Measurements from ENCODE around the gene KRTAP4-11. TPM values are rescaled to one million over a fixed set of nuclear protein-coding genes. Genes with fewer than 3 reads are reported as not detected.
"Not testable (repeated sequence)": the region's sequence is repeated elsewhere in the genome, so short reads cannot be mapped to it uniquely, and the experiment has no call there.

KRTAP4-11 gene
- total RNA-seq, 6 experiments from 2014 or later: not detected

DNA sequence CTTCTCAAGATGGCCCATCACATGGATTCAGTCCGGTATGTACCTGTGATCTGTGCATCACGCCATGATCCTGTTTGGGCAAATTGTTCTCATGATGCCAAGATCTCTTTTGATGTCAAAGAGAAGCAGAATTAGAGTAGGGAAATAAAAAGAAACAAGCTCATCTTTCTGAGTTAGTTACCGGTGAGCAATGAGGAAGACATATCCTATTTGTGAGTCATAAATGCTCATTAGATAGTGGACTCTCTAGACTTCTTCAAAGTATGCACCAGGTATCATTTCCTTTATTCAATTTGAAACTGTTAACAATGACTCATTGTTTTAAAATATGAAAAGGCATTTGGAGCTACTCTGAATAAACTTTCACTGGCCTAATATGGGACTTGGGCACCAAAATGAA, 13.8 kb upstream of the KRTAP4-11 start:
- peaks cover 10% of the 10 kb centered on the region for H3K9me3 Mint-ChIP-seq
- peaks cover 26% of the 10 kb centered on the region for H3K36me3 Mint-ChIP-seq (ENCODE audit: low read depth)
- peak overlapping the region; percentile 16; the same call in 1 of the 2 replicates for H3K4me3 Mint-ChIP-seq
- peaks cover 49% of the 10 kb centered on the region for H3K4me1 Mint-ChIP-seq (ENCODE audit: low read depth)
- H3K27ac Mint-ChIP-seq: peak overlapping the region; percentile 85
- TF ChIP-seq, protein P1, sequence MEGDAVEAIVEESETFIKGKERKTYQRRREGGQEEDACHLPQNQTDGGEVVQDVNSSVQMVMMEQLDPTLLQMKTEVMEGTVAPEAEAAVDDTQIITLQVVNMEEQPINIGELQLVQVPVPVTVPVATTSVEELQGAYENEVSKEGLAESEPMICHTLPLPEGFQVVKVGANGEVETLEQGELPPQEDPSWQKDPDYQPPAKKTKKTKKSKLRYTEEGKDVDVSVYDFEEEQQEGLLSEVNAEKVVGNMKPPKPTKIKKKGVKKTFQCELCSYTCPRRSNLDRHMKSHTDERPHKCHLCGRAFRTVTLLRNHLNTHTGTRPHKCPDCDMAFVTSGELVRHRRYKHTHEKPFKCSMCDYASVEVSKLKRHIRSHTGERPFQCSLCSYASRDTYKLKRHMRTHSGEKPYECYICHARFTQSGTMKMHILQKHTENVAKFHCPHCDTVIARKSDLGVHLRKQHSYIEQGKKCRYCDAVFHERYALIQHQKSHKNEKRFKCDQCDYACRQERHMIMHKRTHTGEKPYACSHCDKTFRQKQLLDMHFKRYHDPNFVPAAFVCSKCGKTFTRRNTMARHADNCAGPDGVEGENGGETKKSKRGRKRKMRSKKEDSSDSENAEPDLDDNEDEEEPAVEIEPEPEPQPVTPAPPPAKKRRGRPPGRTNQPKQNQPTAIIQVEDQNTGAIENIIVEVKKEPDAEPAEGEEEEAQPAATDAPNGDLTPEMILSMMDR (IDR thresholded peaks at IDR 0.05): no peak
- no peaks in the 10 kb centered on the region; the same call in 1 of the 2 replicates for H3K27me3 Mint-ChIP-seq (ENCODE audit: insufficient read depth)
- peak; percentile 24 for DNase-seq

DNA sequence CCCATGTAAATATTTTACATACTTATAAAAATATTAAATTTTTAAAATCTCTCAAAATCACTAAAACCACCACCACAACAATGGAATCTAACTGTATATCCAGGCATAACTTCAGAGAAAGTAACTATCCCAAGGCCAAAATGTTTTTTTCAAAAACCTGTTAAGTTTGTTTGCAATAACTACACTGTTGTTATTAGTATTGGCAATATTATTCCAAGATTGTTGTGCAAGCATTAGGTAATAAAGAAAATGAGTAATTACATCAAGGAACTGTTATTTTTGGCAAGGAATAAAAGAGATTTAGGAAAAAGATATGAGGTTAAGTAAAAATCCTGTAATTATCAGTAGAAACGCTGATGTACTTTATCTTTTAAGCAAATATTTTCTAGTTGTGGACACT, 9.2 kb upstream of the KRTAP4-11 start:
- H3K27me3 Mint-ChIP-seq (ENCODE audit: insufficient read depth): no peaks in the 10 kb centered on the region; the same call in 1 of the 2 replicates
- peaks cover 41% of the 10 kb centered on the region for H3K36me3 Mint-ChIP-seq (ENCODE audit: low read depth)
- no peak overlapping the region for H3K4me3 Mint-ChIP-seq
- H3K9me3 Mint-ChIP-seq: peaks cover 11% of the 10 kb centered on the region
- TF ChIP-seq, protein P1 (IDR thresholded peaks at IDR 0.05): no peak
- H3K27ac Mint-ChIP-seq: no peak overlapping the region
- peaks cover 54% of the 10 kb centered on the region for H3K4me1 Mint-ChIP-seq (ENCODE audit: low read depth)
- no peak for DNase-seq

DNA sequence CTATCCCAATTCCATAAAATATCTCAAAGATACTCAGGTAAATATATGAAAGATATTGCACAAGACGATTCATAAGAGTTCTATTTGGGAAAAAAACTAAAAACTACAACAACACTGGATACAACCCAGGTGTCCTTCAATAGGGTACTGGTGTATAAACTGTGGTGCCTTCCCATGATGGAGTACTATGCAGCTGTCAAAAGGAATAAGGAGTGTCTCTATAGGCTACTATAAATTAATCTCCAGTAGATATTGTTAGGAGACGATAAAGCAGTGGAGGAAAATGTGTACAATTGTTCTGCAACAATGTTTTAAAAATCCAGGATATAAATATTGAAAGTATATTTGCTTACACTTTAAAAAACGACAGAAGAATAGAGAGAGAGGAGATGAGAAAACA, 8.2 kb upstream of the KRTAP4-11 start:
- TF ChIP-seq, protein P1 (IDR thresholded peaks at IDR 0.05): no peak
- Mint-ChIP-seq H3K27me3 (ENCODE audit: insufficient read depth) (no peaks in the 10 kb centered on the region; the same call in 1 of the 2 replicates), H3K36me3 (ENCODE audit: low read depth) (peaks cover 46% of the 10 kb centered on the region), H3K27ac (no peak overlapping the region), H3K4me3 (no peak overlapping the region), H3K4me1 (ENCODE audit: low read depth) (peaks cover 49% of the 10 kb centered on the region), H3K9me3 (peaks cover 17% of the 10 kb centered on the region)
- DNase-seq: no peak

DNA sequence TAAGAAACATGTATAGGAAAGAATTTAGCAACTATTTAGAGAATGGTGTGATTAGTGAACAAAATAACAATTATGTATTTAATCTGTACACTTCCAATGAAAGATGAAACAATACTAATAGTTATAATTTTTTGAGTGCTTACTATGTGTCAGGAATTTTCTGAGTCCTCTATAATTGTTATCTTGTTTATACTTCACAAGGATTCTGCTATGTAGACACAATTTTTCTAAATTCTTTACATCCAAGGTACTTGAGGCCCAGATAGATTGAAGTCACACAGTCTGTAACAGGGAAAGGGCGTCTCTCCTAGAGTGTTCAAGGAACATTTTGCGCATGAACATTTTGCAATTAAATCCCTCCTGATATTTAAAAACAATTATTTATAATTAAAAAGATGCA, 6.9 kb upstream of the KRTAP4-11 start:
- Mint-ChIP-seq H3K4me3 (no peak overlapping the region), H3K9me3 (peaks cover 17% of the 10 kb centered on the region), H3K27ac (no peak overlapping the region), H3K27me3 (ENCODE audit: insufficient read depth) (no peaks in the 10 kb centered on the region; the same call in 1 of the 2 replicates), H3K36me3 (ENCODE audit: low read depth) (peaks cover 44% of the 10 kb centered on the region), H3K4me1 (ENCODE audit: low read depth) (peaks cover 48% of the 10 kb centered on the region)
- DNase-seq: no peak
- TF ChIP-seq, protein P1 (IDR thresholded peaks at IDR 0.05): no peak

DNA sequence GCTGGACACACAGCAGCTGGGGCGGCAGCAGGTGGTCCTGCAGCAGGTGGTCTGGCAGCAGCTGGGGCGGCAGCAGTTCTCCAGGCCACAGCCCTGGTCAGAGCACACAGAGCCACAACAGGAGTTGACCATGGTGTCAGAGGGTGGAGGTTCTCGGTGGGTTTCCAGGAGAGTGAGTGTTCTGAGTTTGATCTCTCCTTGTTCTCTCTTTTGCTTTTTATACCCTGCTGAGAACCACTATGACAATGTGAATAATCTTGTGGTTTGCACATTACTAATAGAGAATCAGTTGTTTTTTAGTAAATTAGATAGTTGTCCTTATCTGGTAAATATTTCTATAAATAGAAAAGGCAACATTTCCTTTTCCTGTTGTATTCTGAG, 5.8 kb upstream of the KRTAP4-11 start, which contains the start of gene KRTAP4-12:
TSS of gene KRTAP4-12 (minus strand) at position 192 of the 381 bp plus-strand sequence. CDS start at position 132, 60 bp downstream.
- not testable (repeated sequence) for H3K27me3 Mint-ChIP-seq (ENCODE audit: insufficient read depth)
- peak; percentile 22 for DNase-seq
- H3K9me3 Mint-ChIP-seq: peaks cover 12% of the 10 kb centered on the region
- peak within 1 kb of the TSS; percentile 20; the same call in 1 of the 2 replicates for H3K4me3 Mint-ChIP-seq
- H3K36me3 Mint-ChIP-seq (ENCODE audit: low read depth): peaks cover 35% of the 10 kb centered on the region
- H3K4me1 Mint-ChIP-seq (ENCODE audit: low read depth): peaks cover 55% of the 10 kb centered on the region
- H3K27ac Mint-ChIP-seq: peak within 1 kb of the TSS; percentile 76

DNA sequence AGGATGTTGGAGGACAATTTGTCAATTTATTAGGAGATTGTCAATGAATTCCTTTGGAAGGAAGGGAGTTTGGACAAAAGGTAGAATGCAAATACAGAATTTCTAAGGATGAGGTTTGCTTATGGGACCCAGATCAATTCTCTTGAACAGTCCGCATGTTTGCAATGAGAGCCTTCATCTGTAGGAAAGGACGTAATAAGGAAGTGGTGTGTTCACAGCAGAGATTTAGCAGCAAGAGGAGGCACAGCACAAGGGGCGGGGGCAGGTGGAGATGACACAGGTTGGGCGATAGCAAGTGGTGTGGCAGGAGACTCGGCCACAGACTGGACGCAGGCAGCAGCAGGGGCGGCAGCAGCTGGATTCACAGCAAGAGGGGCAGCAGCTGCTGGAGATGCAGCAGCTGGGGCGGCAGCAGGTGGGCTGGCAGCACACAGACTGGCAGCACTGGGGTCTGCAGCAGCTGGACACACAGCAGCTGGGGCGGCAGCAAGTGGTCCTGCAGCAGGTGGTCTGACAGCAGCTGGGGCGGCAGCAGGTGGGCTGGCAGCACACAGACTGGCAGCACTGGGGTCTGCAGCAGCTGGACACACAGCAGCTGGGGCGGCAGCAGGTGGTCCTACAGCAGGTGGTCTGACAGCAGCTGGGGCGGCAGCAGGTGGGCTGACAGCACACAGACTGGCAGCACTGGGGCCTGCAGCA, 5.3 kb upstream of the KRTAP4-11 start:
- Mint-ChIP-seq H3K36me3 (ENCODE audit: low read depth) (peaks cover 30% of the 10 kb centered on the region), H3K4me1 (ENCODE audit: low read depth) (peaks cover 61% of the 10 kb centered on the region), H3K4me3 (peak overlapping the region; percentile 20; the same call in 1 of the 2 replicates), H3K27ac (peak overlapping the region; percentile 76)
- DNase-seq; H3K9me3 Mint-ChIP-seq; H3K27me3 Mint-ChIP-seq (ENCODE audit: insufficient read depth): not testable (repeated sequence)

Measured in HFFc6 (cell line).